ENCODE measurements around the gene CBLN4.

CBLN4 gene
- total RNA-seq, result 0 reads per million in 4 donors

DNA sequence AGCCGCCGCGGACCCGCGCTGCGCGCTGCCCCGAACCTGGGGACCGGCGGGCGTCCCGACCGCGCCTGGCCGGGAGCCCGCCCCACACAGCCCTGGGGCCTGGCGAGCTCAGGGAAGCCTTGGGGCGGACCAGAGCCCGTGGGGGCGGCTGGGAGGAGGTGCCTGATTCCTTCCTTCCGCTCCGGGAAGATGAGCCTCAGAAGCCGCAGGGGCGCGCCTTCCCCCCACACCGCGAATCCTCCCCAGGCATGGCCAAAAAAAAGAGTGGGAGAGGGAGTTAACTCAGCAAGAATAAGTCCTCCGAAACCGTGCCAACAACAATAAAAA, at the start of gene CBLN4:
Gene CBLN4 (minus strand): TSS at position 131 of the 327 bp plus-strand sequence. CDS start 1,348 bp downstream, outside the sequence.
- DNase-seq, result no peak

DNA sequence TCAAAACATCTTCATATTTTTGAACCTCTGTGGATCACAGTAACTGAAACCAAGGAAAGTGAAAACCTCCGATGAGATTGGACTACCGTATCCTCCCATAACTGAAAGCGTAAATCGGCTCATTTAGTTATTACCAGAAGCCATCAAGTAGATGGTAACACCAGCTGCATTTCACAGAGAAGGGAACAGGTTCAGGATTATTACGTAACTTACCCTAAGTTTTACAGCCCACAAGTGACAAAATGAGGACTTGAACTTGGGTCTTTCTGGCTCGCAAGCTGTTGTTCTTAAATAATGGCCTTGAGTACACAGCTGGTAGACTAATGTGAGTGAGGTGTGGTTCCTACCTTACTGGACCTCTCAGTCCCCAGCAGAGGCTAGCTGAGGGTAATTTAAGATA, 37.9 kb upstream of the CBLN4 start:
- DNase-seq, result no peak

DNA sequence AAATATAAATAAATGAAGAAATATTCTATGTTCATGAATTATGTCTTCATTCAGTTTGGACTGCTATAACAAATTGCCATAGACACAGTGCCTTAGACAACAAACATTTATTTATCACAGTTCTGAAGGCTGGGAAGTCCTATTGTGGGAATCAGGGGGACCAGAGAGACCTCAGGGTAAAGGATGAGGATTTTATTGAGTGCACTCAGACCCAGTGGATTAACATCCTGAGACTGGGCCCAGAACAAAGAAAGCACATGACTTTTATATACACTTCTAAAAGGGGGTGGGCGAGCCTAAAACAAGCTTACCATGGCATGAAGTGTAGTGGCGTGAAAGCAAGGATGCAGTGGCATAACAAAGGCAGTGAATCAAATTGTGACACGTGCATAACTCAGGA, 26.9 kb upstream of the CBLN4 start:
- DNase-seq, result no peak

GRCh38 chr20:56018716-56019115, 13.4 kb upstream of the CBLN4 start:
- DNase-seq, result no peak

DNA sequence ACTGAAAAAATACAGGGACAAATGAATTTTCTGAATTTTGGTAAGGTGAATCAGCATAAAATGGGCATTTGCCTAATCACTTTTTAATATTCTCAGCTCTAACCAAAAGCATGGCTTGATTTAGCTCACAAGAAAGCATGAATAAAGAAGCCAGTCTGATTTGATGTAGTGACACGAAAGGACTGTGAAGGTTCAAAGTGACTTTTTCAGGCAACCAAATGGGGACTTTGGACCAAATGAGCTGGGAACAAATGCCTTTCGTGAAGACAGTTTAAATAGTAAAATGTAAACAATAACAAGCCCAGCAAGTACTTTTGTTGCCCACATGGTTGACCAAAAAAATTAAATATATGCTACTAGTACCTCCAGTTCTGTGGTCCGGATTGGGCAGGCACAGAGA, 12.9 kb upstream of the CBLN4 start:
- DNase-seq, result no peak

GRCh38 chr20:56017560-56017959, 12.2 kb upstream of the CBLN4 start:
- DNase-seq, result no peak

DNA sequence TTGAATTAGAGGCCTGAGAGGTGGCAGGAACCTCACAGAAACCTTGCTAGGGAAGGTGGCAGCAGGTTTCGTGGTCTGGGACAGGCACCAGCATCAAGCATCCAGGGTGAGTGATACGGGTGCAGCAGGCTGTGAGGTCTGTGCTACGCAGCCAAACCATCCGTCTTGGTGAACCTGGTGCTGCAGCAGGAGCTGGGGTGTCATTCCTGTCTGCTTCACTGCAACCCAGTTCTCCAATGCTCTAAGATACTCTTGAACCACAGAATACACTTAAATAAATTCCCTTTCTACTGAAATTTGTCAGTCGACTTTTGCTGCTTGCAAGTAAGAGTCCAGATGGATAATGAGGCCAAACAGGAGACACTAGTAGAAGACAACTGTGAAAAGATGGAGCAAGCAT, 9.7 kb upstream of the CBLN4 start:
- no peak for DNase-seq

DNA sequence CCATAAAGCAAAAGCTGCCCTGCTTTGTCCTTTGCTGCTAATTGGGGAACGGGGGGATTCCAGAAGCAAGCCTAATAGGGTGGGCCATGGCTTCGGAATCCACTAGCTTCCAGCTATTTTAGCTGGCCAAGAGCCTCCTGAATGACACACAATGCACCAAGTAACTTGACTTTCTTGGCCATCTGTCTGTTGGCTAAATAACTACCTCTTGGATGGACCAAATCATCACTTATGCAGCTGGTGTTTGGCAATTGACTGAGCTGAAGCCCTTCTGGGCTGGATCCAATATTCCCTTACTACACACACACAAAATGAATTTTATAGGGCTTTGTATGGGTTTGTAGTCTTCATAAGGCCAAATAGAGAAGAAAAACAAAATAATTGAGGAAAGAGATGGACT, 8.8 kb upstream of the CBLN4 start:
- DNase-seq, result no peak

DNA sequence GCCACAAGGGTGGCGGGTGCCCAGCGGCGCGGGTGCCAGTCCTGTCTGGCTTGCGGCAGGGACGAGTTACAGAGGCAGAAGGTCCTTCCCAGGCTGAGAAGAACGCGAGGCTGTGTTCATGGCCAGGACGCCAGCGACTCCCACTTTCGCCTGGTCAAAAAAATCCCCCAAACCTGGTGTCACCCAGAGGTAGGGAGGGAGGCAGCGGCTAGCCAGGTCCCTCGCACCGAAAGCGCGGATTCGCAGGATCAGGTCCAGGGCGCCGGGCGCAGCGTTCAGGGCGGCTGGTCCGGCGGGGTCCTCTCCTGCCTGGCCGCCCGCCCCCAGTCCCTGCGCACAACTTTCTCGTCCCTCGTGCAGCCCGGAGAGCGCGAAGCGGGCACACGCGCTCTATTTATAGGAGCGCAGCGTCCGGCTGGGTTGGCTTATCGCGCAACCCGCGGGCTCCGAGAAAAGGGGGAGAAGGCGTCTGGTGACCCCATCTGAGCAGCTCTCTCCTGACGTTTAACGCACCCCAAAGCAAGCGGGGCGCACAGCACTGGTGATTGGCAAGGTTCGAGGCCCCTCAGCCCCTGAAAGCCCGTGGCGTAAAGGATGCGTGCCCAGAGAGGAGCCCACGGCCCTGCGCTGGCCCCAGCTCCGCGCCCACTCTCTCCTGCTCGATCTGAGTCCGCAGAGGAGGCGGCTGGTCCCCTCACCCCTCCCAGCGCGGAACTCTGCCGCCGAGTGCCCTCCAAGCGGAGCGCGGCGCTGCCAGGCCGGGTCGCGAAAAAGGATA, 519 bp downstream of the CBLN4 start:
- DNase-seq, result no peak

- no peak for DNase-seq
These were observed 1.3 kb downstream of the CBLN4 start for GRCh38 chr20:56004007-56004406.

GRCh38 chr20:56002908-56003800, 2.2 kb downstream of the CBLN4 start:
- DNase-seq, result no peak

DNA sequence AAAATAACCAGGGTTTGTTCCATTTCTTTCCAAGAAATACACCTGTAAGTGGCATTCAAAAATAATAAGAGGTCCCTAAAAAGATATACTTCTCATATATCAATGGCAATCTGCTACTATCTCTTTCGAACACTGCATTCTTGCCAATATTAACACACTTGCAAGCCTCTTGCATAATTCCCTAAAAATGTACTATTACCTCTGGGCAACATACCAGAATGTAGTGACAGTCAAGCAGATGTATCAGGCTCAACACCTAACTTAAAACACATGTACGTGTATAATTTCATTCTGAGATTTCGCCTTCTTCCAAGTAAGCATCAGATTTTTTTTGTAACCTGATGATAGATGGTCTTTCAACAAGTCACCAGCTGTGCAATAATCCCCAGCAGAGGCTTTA, 3.4 kb downstream of the CBLN4 start:
- DNase-seq, result no peak

DNA sequence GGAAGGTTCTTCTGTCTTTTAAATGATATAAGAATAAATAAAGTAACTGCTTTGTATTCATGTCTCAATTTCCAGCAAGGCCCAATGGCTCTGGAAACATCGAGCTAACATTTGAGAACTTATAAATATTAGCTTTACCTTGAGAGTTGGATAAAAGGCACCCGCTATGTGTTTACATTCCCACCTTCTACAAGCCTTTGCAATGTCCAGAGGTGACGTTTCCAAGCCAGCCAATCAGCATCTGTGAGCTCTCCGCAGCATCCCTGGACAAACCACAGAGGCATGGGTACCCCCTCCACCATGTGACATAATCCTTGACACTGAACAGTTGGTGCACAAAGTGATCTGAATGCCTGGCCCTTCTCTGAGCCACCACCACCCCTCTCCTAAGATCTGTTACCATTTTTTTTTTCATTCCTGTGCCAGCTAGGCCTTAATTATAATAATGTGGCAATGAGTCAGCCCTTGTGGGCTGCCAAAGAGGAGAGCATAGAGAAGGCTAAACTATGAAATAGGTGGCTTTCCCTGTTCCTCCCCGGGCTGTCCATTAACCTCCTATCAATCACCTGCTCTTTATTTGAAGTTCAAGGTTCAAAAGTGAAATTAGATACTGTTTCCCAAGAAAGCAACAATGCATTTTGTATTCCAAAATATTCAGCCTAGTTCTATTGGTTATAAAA, 4.1 kb downstream of the CBLN4 start:
- DNase-seq, result no peak

- DNase-seq, result no peak
These were observed 26.8 kb downstream of the CBLN4 start for GRCh38 chr20:55978550-55978949.

- DNase-seq, result no peak
These were observed 27.4 kb downstream of the CBLN4 start for GRCh38 chr20:55977690-55978459.

- DNase-seq, result no peak
These were observed 30.7 kb downstream of the CBLN4 start for GRCh38 chr20:55974491-55975202.

GRCh38 chr20:55964790-55965189, 40.5 kb downstream of the CBLN4 start:
- DNase-seq, result no peak

DNA sequence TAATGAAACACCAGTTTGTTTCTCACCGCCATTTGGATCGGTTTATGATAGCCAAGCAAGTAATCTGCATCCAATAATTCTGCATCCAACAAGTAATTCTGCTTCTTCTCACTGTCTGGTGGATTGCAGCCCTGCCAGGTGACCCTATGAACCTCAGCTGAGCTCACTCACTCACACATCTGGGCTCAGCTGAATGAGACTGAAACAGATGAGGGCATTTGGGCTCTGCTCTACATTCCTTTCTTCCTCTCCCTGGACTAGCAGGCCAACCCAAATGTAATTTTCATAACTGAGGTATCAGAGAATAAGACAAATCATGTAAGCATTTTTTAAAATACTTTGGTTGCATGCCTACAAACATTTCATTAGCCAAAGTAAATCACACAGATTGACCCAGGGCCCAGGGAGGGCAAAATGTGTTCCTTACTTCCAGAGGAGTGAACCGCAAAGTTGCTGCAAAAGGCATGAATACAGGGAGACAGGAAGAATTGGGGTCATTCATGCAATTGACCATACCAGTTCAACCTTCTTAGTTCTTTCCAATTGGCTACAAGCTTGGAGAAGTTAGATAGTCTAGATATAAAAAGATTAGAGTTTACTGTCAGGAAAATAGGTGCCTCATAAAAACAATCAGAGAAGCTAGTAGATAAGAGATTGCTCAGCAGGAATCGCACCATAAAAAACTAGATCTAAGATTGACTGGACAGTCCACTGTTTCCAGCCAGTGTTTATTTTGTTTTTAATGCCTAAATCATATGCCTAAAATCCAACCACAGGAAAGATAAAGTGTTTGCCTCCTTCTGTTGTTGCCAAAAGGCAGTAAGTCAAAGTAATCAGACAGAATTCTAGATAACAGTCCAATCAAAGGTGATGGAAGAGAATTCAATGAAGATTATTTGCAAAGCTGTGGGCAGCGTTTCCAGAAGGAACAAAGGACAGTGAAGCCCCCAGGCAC, 43.7 kb downstream of the CBLN4 start:
- DNase-seq, result no peak

DNA sequence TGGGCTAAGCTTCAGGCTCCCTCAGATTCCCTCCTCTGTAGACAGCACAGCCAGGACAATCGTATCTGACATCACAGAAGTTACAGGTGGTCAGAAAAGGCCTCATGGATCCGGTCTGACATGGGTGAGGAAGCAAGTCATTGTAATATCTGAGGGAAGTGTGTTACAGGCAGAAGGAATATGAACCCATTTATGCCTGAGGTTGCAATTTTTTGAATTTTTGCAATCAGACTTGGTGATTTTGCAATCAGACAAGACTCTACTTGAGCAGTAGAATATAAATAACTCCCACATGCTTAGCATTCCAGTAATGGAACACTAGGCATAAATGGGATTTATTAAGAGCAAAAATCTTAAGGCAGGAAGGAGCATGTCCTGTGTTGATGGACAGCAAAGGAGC, 52.1 kb downstream of the CBLN4 start:
- DNase-seq, result no peak

- no peak for DNase-seq
These were observed 57.6 kb downstream of the CBLN4 start for GRCh38 chr20:55947701-55948100.
